HepG2 (cell line): ENCODE results near the gene PRKCE. TPM values are rescaled to one million over a fixed set of nuclear protein-coding genes. Genes with fewer than 3 reads are reported as not detected.

Experiments
- ARID5B ChIP-seq: IDR thresholded peaks from 2 replicates; pipeline ENCODE4 v1.4.0; 2020; ENCODE audit warnings: mild to moderate bottlenecking, missing genetic modification reagents
- ARNT ChIP-seq: fragments of 450-650 bp; IDR thresholded peaks from 2 replicates; pipeline ENCODE4 v1.6.1; 2017
- BHLHE40 ChIP-seq: IDR thresholded peaks from 2 replicates; pipeline ENCODE4 v1.6.1; 2011; ENCODE audit warnings: low read length, improper control_type of control experiment
- BRCA1 ChIP-seq: sonication (generic); formaldehyde crosslinking; IDR thresholded peaks from 2 replicates; pipeline ENCODE4 v1.4.0; 2020; ENCODE audit warnings: missing genetic modification reagents
- BRF2 ChIP-seq: sonication (generic); formaldehyde crosslinking; IDR thresholded peaks from 2 replicates; pipeline ENCODE4 v1.8.1; 2022; ENCODE audit warnings: mild to moderate bottlenecking, missing genetic modification reagents
- CEBPZ ChIP-seq: IDR thresholded peaks from 2 replicates; pipeline ENCODE4 v1.6.1; 2012; ENCODE audit warnings: low read length, improper control_type of control experiment
- CHCHD3 ChIP-seq: sonication (generic); formaldehyde crosslinking; IDR thresholded peaks from 2 replicates; pipeline ENCODE4 v1.8.0; 2022; ENCODE audit warnings: mild to moderate bottlenecking, missing genetic modification reagents, moderate library complexity
- DMTF1 ChIP-seq: sonication (generic); formaldehyde crosslinking; IDR thresholded peaks from 2 replicates; pipeline ENCODE4 v1.4.0; 2020; ENCODE audit warnings: mild to moderate bottlenecking, missing genetic modification reagents
- EED ChIP-seq: sonication (generic); formaldehyde crosslinking; IDR thresholded peaks from 2 replicates; pipeline ENCODE4 v1.5.0; 2020; ENCODE audit warnings: mild to moderate bottlenecking, missing genetic modification reagents
- ETV5 ChIP-seq: IDR thresholded peaks from 2 replicates; pipeline ENCODE4 v1.6.1; 2018; ENCODE audit warnings: missing biosample characterization, missing genetic modification reagents, inconsistent platforms, borderline replicate concordance
- RARA ChIP-seq: IDR thresholded peaks from 2 replicates; pipeline ENCODE4 v1.6.1; 2016; ENCODE audit warnings: missing genetic modification reagents, missing compliant biosample characterization
- RARG ChIP-seq: sonication (generic); formaldehyde crosslinking; IDR thresholded peaks from 2 replicates; pipeline ENCODE4 v1.4.0; 2020; ENCODE audit warnings: low read depth, mild to moderate bottlenecking, missing genetic modification reagents
- RXRB ChIP-seq: IDR thresholded peaks from 2 replicates; pipeline ENCODE4 v1.6.1; 2016; ENCODE audit warnings: borderline replicate concordance, missing genetic modification reagents, missing compliant biosample characterization
- SOX5 ChIP-seq: IDR thresholded peaks from 2 replicates; pipeline ENCODE4 v1.6.1; 2016; ENCODE audit warnings: borderline replicate concordance
- TSC22D2 ChIP-seq: sonication (generic); formaldehyde crosslinking; IDR thresholded peaks from 2 replicates; pipeline ENCODE4 v1.5.1; 2020; ENCODE audit warnings: missing genetic modification reagents, mild to moderate bottlenecking, borderline replicate concordance
- ZBTB26 ChIP-seq: IDR thresholded peaks from 2 replicates; pipeline ENCODE4 v1.6.1; 2016; ENCODE audit warnings: missing compliant biosample characterization, missing genetic modification reagents, borderline replicate concordance
- ZMYM2 ChIP-seq: sonication (generic); formaldehyde crosslinking; IDR thresholded peaks from 2 replicates; pipeline ENCODE4 v1.8.0; 2022; ENCODE audit warnings: mild to moderate bottlenecking, missing genetic modification reagents
- ZNF672 ChIP-seq: sonication (generic); formaldehyde crosslinking; IDR thresholded peaks from 2 replicates; pipeline ENCODE4 v1.8.1; 2022; ENCODE audit warnings: missing genetic modification reagents
- ZNF709 ChIP-seq: sonication (generic); formaldehyde crosslinking; IDR thresholded peaks from 2 replicates; pipeline ENCODE4 v1.5.0; 2020; ENCODE audit warnings: mild to moderate bottlenecking, missing genetic modification reagents
- ZNF776 ChIP-seq: sonication (generic); formaldehyde crosslinking; IDR thresholded peaks from 2 replicates; pipeline ENCODE4 v1.4.0; 2020; ENCODE audit warnings: mild to moderate bottlenecking, missing genetic modification reagents
- polyA plus RNA-seq, 8 experiments: library from polyadenylated mRNA; depleted of rRNA in 3 of 8; stranded (reverse) in 7 of 8; unstranded in 1 of 8; fragments of >200 nt; fragmentation: Illumina TruSeq in 4 of 8; extraction: Trizol in 4 of 8; gene quantifications; 2 replicates each; pipeline versions ENCODE4 v1.2.1 to v1.2.3, GENCODE V29; 2011 to 2016; ENCODE audit warnings: low read depth in 4 of 8, missing spikeins in 1 of 8, mixed read lengths in 1 of 8; ENCODE audit not compliant: insufficient read depth in 1 of 8
- total RNA-seq, 5 experiments: library from RNA; depleted of rRNA; stranded (reverse); fragments of >200 nt; fragmentation: Illumina TruSeq; extraction: Trizol; gene quantifications; 2 replicates each; pipeline ENCODE4 v1.2.3, GENCODE V29; 2016; ENCODE audit warnings: low read depth in 1 of 5

The PRKCE gene
- total and polyA plus RNA-seq, 2 of the 13 experiments (the other 11 are each of a cell fraction or from before 2014, with no cell fraction given) = 1.0 to 3.9 TPM

GRCh38 chr2:46002507-46002883 is 351.0 kb downstream of the PRKCE start (continued):
- no peak for TF ChIP-seq CEBPZ
- no peak for TF ChIP-seq ZNF672 (CRISPR knock-in tag)
- TF ChIP-seq DMTF1 (CRISPR knock-in tag) = no peak
- no peak for TF ChIP-seq BRF2
- 0 out of 2 replicates have a peak, but pooled peaks have one; percentile 21 for TF ChIP-seq RXRB
- no peak for TF ChIP-seq EED (CRISPR knock-in tag)
- no peak for TF ChIP-seq ARNT
- no peak for TF ChIP-seq ETV5
- peak; percentile 55; the same call in 1 of the 2 replicates for TF ChIP-seq SOX5 (CRISPR knock-in tag)
- peak; percentile 25; the same call in 1 of the 2 replicates for TF ChIP-seq RARA (CRISPR knock-in tag)
- no peak for TF ChIP-seq ZNF776
- TF ChIP-seq ZMYM2 (CRISPR knock-in tag) = no peak
- TF ChIP-seq ZBTB26 = peak; percentile 99
- TF ChIP-seq BHLHE40 = no peak
- no peak for TF ChIP-seq ZNF709 (CRISPR knock-in tag)
- no peak for TF ChIP-seq RARG
- no peak for TF ChIP-seq TSC22D2 (CRISPR knock-in tag)
- TF ChIP-seq ARID5B (CRISPR knock-in tag) = peak; percentile 86
- no peak for TF ChIP-seq CHCHD3 (CRISPR knock-in tag)
- no peak for TF ChIP-seq BRCA1
